Endothelial cell of umbilical vein (primary cell): Measurements from ENCODE around the gene PRLR. TPM values are rescaled to one million over a fixed set of nuclear protein-coding genes. Genes with fewer than 3 reads are reported as not detected.

Experiments used
- BruUV-seq: library from RNA; stranded (reverse); fragments of 400-500 nt; replicated peaks from 2 replicates; lab custom pipeline; 2021; lab: Mats Ljungman, UMichigan
- CTCF ChIA-PET: fragments of 300-600, 350-600 bp; sonication (Branson Sonifier 250); formaldehyde crosslinking; loops from one replicate; lab custom pipeline; 2021; ENCODE audit warnings: antibody characterized with exemption, inconsistent platforms; lab: Charles Lee
- POLR2A ChIA-PET: fragments of 300-600, 350-600 bp; sonication (Branson Sonifier 250); formaldehyde crosslinking; loops from one replicate; lab custom pipeline; 2021; ENCODE audit warnings: antibody characterized with exemption, inconsistent platforms; lab: Charles Lee
- DNase-seq: peaks from one replicate; pipeline ENCODE4 v3.0.0-alpha.2; 2011; ENCODE audit warnings: low read depth, low spot score
- FAIRE-seq: peaks from 2 replicates; lab custom pipeline; 2011; peaks lifted over from hg19 to GRCh38; lab: Jason Lieb, UNC
- H2AFZ ChIP-seq: 2 replicates; pipeline ENCODE4 v1.6.0; 2012; ENCODE audit warnings: low read depth, low read length, control low read depth, inconsistent platforms
- H3K27ac ChIP-seq: 2 replicates; pipeline ENCODE4 v1.5.1; 2011; ENCODE audit warnings: low read depth, mild to moderate bottlenecking, control low read depth, low read length, moderate library complexity; ENCODE audit not compliant: insufficient read depth
- H3K27me3 ChIP-seq, 2 experiments: 2 replicates each; pipeline versions ENCODE4 v1.6.0 to v1.6.1; 2011; ENCODE audit warnings: low read length in 2 of 2, mixed read lengths in 1 of 2; ENCODE audit not compliant: control insufficient read depth in 2 of 2, insufficient read depth in 2 of 2
- H3K36me3 ChIP-seq, 2 experiments: 2 replicates in 1 of 2; 3 replicates in 1 of 2; pipeline ENCODE4 v1.5.1; 2011; ENCODE audit warnings: low read length in 2 of 2, mild to moderate bottlenecking in 1 of 2, moderate library complexity in 1 of 2; ENCODE audit not compliant: control insufficient read depth in 2 of 2, insufficient read depth in 2 of 2; ENCODE audit errors: extremely low read depth in 1 of 2
- H3K4me1 ChIP-seq: 3 replicates; pipeline ENCODE4 v1.5.1; 2011; ENCODE audit warnings: mild to moderate bottlenecking, low read length; ENCODE audit not compliant: control insufficient read depth, insufficient read depth; ENCODE audit errors: extremely low read depth
- H3K4me2 ChIP-seq: 2 replicates; pipeline ENCODE4 v1.6.1; 2011; ENCODE audit warnings: low read length, control low read depth, mixed read lengths; ENCODE audit not compliant: insufficient read depth
- H3K4me3 ChIP-seq, 3 experiments: fragments of 200-600 bp in 1 of 3; sonication (generic), shearing (Covaris generic) in 1 of 3; replicated peaks in 1 of 3; 2 replicates each; pipeline ENCODE4 v1.5.1; 2011 to 2016; ENCODE audit warnings: control low read depth in 3 of 3, low read length in 3 of 3, mild to moderate bottlenecking in 2 of 3, inconsistent platforms in 1 of 3, low read depth in 1 of 3, moderate library complexity in 1 of 3; ENCODE audit not compliant: insufficient read depth in 1 of 3
- H3K79me2 ChIP-seq: 2 replicates; pipeline ENCODE4 v1.6.0; 2012; ENCODE audit warnings: low read length, inconsistent platforms; ENCODE audit not compliant: control insufficient read depth, insufficient read depth
- H3K9ac ChIP-seq: replicated peaks from 2 replicates; pipeline ENCODE3; 2011; ENCODE audit warnings: low read length, control low read depth; ENCODE audit not compliant: insufficient read depth; ENCODE audit errors: extremely low read depth
- H3K9me1 ChIP-seq: replicated peaks from 3 replicates; pipeline ENCODE4 v1.6.0; 2011; ENCODE audit warnings: mild to moderate bottlenecking, low read length; ENCODE audit not compliant: control insufficient read depth, insufficient read depth; ENCODE audit errors: extremely low read depth
- H3K9me3 ChIP-seq: replicated peaks from 2 replicates; pipeline ENCODE4 v1.5.1; 2012; ENCODE audit warnings: low read length, inconsistent platforms; ENCODE audit not compliant: control insufficient read depth, insufficient read depth
- H4K20me1 ChIP-seq: replicated peaks from 2 replicates; pipeline ENCODE3; 2011; ENCODE audit warnings: mild to moderate bottlenecking, low read length; ENCODE audit not compliant: control insufficient read depth, insufficient read depth; ENCODE audit errors: extremely low read depth
- EZH2 ChIP-seq: IDR thresholded peaks from 2 replicates; pipeline ENCODE4 v1.6.1; 2012; ENCODE audit warnings: borderline replicate concordance, low read depth, mild to moderate bottlenecking, moderate library complexity, low read length, inconsistent platforms; ENCODE audit not compliant: severe bottlenecking
- GATA2 ChIP-seq: IDR thresholded peaks from 2 replicates; pipeline ENCODE4 v1.7.0; 2011; ENCODE audit warnings: low read depth, mild to moderate bottlenecking, moderate library complexity, mixed read lengths, low read length; ENCODE audit not compliant: insufficient read length, insufficient read depth
- JUN ChIP-seq: IDR thresholded peaks from 2 replicates; pipeline ENCODE4 v1.6.1; 2011; ENCODE audit warnings: borderline replicate concordance, low read depth; ENCODE audit not compliant: insufficient read length, insufficient read depth
- MAX ChIP-seq: IDR thresholded peaks from 2 replicates; pipeline ENCODE4 v1.6.1; 2011; ENCODE audit not compliant: insufficient read depth, insufficient read length
- MYC ChIP-seq: IDR thresholded peaks from one replicate; pipeline ENCODE4 v1.6.1; 2011; ENCODE audit warnings: mild to moderate bottlenecking, low read depth, low read length
- POLR2A ChIP-seq: IDR thresholded peaks from 2 replicates; pipeline ENCODE4 v1.6.1; 2012; ENCODE audit warnings: low read depth, mild to moderate bottlenecking, control low read depth, low read length
- dilution Hi-C: fragments of 300-500 bp; cut with MboI; formaldehyde crosslinking; loops from one replicate; pipeline ENCODE4 v1.15.0; 2019; ENCODE audit warnings: low sequenced_read_pairs; ENCODE audit not compliant: extremely low pct_ligation_motif_present
- intact Hi-C: fragments of 100-400 bp; cut with micrococcal nuclease; formaldehyde crosslinking; loops from one replicate; pipeline ENCODE4 v1.10.0; 2022
- polyA plus RNA-seq, 4 experiments: library from polyadenylated mRNA; depleted of rRNA in 3 of 4; stranded (reverse) in 3 of 4; unstranded in 1 of 4; fragments of >200 nt; gene quantifications; 2 replicates each; pipeline versions ENCODE4 v1.2.1 to v1.2.3, GENCODE V29; 2011 to 2012; ENCODE audit warnings: missing spikeins in 1 of 4
- total RNA-seq: library from RNA; stranded (reverse); gene quantifications from 2 replicates; pipeline ENCODE4 v1.2.3, GENCODE V29; 2021
- TF ChIP-seq, protein P1 (sequence below), 2 donors: IDR thresholded peaks; 1 replicate in 1 of 2; 2 replicates in 1 of 2; pipeline ENCODE4 v1.5.1; 2011; ENCODE audit warnings: low read length in 2 of 2, mild to moderate bottlenecking in 2 of 2, moderate library complexity in 2 of 2, control low read depth in 1 of 2, inconsistent platforms in 1 of 2, low read depth in 1 of 2; ENCODE audit not compliant: insufficient read depth in 1 of 2; ENCODE audit errors: extremely low read depth in 1 of 2

The PRLR gene
- total and polyA plus RNA-seq, 2 donors (not counting 3 experiments of a cell fraction or from before 2014, with no cell fraction given), result not detected

DNA sequence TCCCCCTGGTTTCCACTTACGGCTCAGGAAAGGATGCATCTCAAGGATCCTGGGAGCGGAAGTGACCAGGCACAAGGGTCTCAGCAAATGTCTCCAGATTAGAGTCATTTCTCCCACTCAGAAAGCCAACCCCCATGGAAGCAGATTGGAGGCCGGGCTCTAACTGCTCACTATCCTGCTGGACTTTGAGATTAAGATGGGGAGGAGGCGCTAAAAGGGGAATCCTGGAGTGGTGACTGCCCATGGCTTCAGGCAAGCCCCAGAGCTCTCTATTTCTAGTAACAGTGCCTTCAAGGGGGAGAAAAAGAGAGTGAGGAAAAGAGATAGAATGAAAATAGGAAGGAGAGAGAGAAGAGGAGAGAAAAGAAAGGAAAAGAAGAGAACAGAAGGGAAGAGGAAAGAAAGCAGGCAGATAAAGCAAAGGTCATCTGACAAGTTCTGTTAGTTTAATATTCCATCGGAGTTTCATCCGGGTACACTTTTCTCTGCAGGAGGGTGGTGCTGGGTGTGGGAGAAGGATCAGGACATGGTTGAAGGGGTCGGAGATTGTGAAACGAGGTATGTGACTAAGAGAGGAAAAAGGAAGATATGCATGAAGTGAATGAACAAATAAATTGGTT lies 182.4 kb downstream of the PRLR start, which contains the start of gene AGXT2:
AGXT2 (minus strand) TSS at position 165 of the 620 bp plus-strand sequence; CDS start at position 108, 57 bp downstream.
- no peak within 1 kb of the TSS for H3K27ac ChIP-seq
- no peaks in the 10 kb centered on the region for H3K9me3 ChIP-seq
- no peaks in the 10 kb centered on the region for H3K36me3 ChIP-seq
- no peak within 1 kb of the TSS for H3K4me3 ChIP-seq
- dilution Hi-C loops, result no loop called here
- intact Hi-C loops, result no loop called here
- no peak for DNase-seq
- no peak within 1 kb of the TSS for H2AFZ ChIP-seq
- no peak for TF ChIP-seq POLR2A
- no peak for TF ChIP-seq GATA2
- no peak for TF ChIP-seq EZH2
- TF ChIP-seq, protein P1, sequence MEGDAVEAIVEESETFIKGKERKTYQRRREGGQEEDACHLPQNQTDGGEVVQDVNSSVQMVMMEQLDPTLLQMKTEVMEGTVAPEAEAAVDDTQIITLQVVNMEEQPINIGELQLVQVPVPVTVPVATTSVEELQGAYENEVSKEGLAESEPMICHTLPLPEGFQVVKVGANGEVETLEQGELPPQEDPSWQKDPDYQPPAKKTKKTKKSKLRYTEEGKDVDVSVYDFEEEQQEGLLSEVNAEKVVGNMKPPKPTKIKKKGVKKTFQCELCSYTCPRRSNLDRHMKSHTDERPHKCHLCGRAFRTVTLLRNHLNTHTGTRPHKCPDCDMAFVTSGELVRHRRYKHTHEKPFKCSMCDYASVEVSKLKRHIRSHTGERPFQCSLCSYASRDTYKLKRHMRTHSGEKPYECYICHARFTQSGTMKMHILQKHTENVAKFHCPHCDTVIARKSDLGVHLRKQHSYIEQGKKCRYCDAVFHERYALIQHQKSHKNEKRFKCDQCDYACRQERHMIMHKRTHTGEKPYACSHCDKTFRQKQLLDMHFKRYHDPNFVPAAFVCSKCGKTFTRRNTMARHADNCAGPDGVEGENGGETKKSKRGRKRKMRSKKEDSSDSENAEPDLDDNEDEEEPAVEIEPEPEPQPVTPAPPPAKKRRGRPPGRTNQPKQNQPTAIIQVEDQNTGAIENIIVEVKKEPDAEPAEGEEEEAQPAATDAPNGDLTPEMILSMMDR (IDR thresholded peaks at IDR 0.05; ENCODE audit: extremely low read depth in 1 of 2, insufficient read depth in 1 of 2, low read depth in 1 of 2, low read length in 2 of 2), result no peak
- no peak for TF ChIP-seq JUN
- TF ChIP-seq MYC, result no peak
- TF ChIP-seq MAX, result no peak
- H3K79me2 ChIP-seq, result no peaks in the 10 kb centered on the region
- ChIA-PET CTCF (no interaction called here), POLR2A (no interaction called here)
- no peak for FAIRE-seq
- H3K4me1 ChIP-seq, result no peaks in the 10 kb centered on the region
- H4K20me1 ChIP-seq, result no peaks in the 10 kb centered on the region
- H3K9me1 ChIP-seq, result no peaks in the 10 kb centered on the region
- no peak within 1 kb of the TSS for H3K9ac ChIP-seq
- BruUV-seq, result no TSS peak
- H3K4me2 ChIP-seq, result no peak within 1 kb of the TSS
- peaks cover 0 to 2% of the 10 kb centered on the region in 2 experiments for H3K27me3 ChIP-seq
